Suppressor macrophage treated with lipopolysaccharide for 4 hours (primary cell): ENCODE measurements around the gene CENPS.
"Not testable (repeated sequence)": the region's sequence is repeated elsewhere in the genome, so short reads cannot be mapped to it uniquely, and the experiment has no call there.

Experiments used
- DNase-seq: peaks from one replicate; pipeline ENCODE4 v3.0.0-alpha.2; 2020

The CENPS gene

GRCh38 chr1:10456661-10457060, 26.4 kb downstream of the CENPS start:
- no peak for DNase-seq

- DNase-seq = not testable (repeated sequence)
Measured at GRCh38 chr1:10457462-10457861, 27.2 kb downstream of the CENPS start.

- DNase-seq = no peak
Measured at GRCh38 chr1:10457875-10458274, 27.6 kb downstream of the CENPS start.

- no peak for DNase-seq
Measured at GRCh38 chr1:10459184-10459583, 29.0 kb downstream of the CENPS start.

GRCh38 chr1:10467078-10467477, 36.8 kb downstream of the CENPS start:
- DNase-seq = no peak

GRCh38 chr1:10470043-10470442, 39.8 kb downstream of the CENPS start:
- DNase-seq = no peak

GRCh38 chr1:10471411-10472219, 41.4 kb downstream of the CENPS start:
- DNase-seq = no peak

- peak; percentile 96 for DNase-seq
Measured at GRCh38 chr1:10472220-10473144, 42.2 kb downstream of the CENPS start, which contains the start of gene DFFA. Gene DFFA, minus strand, starts transcription at chr1:10472529. Its CDS starts 71 bp downstream, at chr1:10472458.

GRCh38 chr1:10473145-10473765, 43.0 kb downstream of the CENPS start:
- DNase-seq = no peak

- DNase-seq = not testable (repeated sequence)
Measured at GRCh38 chr1:10474309-10474612, 44.0 kb downstream of the CENPS start.

- peak; percentile 91 for DNase-seq
Measured at GRCh38 chr1:10474613-10475507, 44.6 kb downstream of the CENPS start, which contains the start of gene PEX14. Gene PEX14, plus strand, starts transcription at chr1:10474950. Its CDS starts 17 bp downstream, at chr1:10474967.

- no peak for DNase-seq
Measured at GRCh38 chr1:10475510-10475909, 45.3 kb downstream of the CENPS start.

- DNase-seq = no peak
Measured at GRCh38 chr1:10479296-10479695, 49.1 kb downstream of the CENPS start.

- no peak for DNase-seq
Measured at GRCh38 chr1:10480614-10481013, 50.4 kb downstream of the CENPS start.

GRCh38 chr1:10484521-10484920, 54.3 kb downstream of the CENPS start:
- DNase-seq = peak; percentile 91

- DNase-seq = no peak
Measured at GRCh38 chr1:10489291-10490055, 59.2 kb downstream of the CENPS start.

GRCh38 chr1:10490286-10490970, 60.2 kb downstream of the CENPS start:
- no peak for DNase-seq
